ENCODE data around the gene ETV4.

ETV4 gene

GRCh38 chr17:43543771-43544575, 2.2 kb downstream of the ETV4 start:
- DNase-seq (ENCODE audit: low read depth), result no peak

DNA sequence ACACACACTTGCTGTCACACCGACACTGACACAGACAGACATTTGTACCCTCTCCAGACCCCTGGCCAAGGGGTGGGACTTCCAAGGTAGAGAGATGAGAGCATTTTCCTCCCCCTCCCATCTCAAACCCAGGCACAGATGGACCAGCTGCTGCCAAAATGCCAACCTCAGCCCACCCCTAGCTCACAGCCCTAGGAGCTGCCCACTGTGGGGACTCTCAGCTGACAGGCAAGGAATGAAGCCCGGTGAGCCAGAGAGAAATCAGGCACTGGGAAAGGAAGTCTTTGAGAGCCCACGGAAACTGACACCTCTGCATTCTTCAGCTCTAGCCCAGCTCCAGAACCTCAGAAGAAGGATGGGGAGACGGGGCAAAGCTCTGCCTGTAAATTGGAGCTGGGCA, 2.8 kb downstream of the ETV4 start:
- no peak for DNase-seq (ENCODE audit: low read depth)

DNA sequence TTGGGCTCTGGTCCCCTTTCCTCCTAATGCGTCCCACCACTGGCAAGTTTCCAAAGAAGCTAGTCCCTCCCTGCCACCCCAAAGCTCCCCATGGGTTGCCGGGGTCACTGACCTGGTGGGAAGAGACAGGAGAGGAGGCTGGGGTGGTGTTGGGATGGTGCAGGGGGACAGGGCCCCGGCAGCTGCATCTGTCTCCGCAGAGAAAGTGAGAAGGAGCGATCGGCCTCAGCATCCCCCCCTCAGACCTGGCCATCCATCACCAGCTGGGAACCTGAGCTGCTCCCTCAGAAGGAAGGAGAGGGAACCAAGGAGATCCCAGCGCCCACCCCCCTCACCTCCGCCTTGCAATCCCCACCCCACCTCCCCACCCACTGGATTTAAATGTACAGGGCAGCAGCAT, 3.3 kb downstream of the ETV4 start:
- DNase-seq (ENCODE audit: low read depth), result no peak

- DNase-seq (ENCODE audit: low read depth), result no peak
These were observed 5.1 kb downstream of the ETV4 start for GRCh38 chr17:43540821-43541674.

GRCh38 chr17:43536236-43536992, 9.7 kb downstream of the ETV4 start:
- no peak for DNase-seq (ENCODE audit: low read depth)

GRCh38 chr17:43534909-43535308, 11.2 kb downstream of the ETV4 start:
- DNase-seq (ENCODE audit: low read depth), result no peak

GRCh38 chr17:43533699-43534098, 12.4 kb downstream of the ETV4 start:
- DNase-seq (ENCODE audit: low read depth), result no peak

DNA sequence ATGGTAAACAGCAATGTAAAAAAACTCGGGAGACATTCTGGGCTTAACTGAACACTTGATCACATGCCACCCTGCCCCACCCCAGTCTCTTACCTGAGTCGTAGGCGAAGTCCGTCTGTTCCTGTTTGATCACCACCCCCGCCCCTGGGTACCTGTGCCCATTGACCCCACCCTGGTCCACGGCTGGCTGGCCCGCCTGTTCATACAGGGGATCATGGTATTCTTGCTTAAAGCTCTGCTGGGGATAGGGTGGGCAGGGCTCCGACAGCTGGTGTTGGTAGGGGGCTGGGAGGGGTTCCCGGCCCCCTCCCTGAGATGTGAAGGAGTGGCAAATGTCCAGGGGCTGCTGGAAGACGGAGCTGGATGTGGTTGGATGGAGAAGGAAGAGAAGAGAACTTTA, 13.6 kb downstream of the ETV4 start:
- DNase-seq (ENCODE audit: low read depth), result no peak

DNA sequence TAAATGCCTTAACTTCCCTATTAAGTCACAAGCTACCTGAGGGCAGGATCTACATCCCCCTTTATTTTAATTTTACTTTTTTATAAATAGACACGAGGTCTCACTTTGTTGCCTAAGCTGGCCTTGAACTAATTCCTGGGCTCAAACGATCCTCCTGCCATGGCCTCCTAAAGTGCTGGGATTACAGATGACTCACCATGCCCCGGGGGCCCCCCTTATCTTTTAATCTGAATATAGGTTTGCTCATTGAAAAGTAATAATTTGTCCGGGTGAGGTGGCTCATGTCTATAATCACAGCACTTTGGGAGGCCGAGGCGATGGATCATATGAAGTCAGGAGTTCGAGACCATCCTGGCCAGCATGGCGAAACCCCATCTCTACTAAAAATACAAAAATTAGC, 14.2 kb downstream of the ETV4 start:
- DNase-seq (ENCODE audit: low read depth), result no peak

- no peak for DNase-seq (ENCODE audit: low read depth)
These were observed 15.1 kb downstream of the ETV4 start for GRCh38 chr17:43531082-43531378.

DNA sequence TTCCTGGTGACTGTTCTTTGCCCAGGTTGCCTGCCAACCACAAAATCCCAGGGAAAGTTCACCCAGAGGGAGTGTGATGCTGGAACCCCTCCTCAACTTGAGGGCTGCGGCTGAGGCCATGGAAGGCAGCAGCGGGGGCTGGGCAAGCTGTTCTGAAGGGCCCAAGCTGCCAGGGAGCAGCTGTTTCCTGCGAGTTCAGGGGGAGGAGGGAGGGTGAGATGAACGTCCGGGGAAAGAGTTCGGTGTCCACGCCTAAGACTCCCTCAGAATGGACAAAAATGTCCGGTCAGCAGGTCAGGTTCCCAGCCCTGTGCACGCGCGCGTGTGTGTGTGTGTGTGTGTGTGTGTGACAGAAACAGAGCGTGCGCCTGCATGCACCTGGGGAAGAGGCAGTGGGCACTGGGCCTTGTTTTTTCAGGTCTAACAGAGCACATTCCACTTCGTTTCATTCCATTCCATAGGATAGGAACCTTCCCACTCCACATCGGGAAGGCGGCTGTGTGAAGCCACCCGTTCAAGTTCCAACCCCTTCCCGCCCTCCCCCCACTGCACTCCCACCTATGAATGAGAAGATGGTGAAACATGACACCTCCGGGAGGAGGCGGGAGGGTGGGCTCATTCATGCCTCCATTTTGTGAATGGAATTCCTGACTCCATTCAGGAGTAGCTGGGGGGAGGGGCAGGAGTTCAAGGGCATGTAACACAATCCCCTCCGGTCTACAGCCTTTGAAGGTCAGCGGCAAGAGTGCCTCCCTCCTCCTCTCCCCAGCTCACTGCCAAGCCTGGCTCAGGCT, 15.7 kb downstream of the ETV4 start:
- DNase-seq (ENCODE audit: low read depth), result no peak

DNA sequence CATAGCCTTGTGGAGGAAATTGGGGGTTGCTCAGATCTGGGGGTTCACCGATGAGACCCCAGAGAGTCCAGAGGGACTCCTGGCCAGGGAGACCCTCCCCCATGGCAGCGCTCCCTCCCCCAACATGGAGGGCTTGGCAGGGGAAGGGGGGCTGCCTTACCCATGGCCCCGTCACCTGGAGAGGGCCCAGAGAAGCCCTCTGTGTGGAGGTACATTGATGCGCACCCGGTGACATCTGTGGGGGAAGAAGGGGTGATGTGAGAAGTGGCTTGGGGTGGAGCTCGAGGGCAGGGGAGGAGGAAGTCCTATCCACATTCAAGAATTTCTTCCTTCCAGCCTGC, 16.2 kb downstream of the ETV4 start:
- no peak for DNase-seq (ENCODE audit: low read depth)

- DNase-seq (ENCODE audit: low read depth), result no peak
These were observed 16.9 kb downstream of the ETV4 start for GRCh38 chr17:43528988-43529814.

- DNase-seq (ENCODE audit: low read depth), result no peak
These were observed 17.7 kb downstream of the ETV4 start for GRCh38 chr17:43528319-43528987.

- DNase-seq (ENCODE audit: low read depth), result no peak
These were observed 19.1 kb downstream of the ETV4 start for GRCh38 chr17:43526886-43527648.

DNA sequence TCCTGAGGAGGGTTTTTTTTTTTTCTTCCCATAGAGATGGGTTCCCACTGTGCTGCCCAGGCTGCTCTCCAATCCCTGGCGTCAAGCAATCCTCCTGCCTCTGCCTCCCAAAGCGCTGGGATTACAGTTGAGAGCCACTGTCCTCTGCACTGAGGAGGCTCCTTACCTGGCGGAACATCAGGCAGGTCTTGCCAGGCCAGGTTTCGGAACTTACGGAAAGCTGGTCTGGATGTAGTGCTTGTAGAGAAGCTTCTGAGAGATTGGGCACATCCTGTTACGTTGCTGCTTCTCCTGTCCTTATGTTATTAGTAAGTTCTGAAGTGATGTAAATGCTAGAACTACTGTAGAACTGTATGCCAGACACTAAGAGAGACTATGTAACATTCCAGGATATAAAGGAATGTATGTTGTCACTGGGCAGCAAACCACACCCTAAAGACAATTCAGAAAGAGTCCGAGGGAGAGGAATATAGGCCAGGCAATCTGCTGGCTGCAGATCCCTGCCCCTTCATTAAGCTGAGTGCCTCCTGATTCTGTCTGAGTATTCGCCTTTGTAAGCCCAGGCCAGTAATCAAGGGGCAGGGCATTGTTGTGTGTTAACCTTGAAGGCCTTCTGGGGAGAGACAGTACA, 21.1 kb downstream of the ETV4 start:
- DNase-seq (ENCODE audit: low read depth), result no peak

- DNase-seq (ENCODE audit: low read depth), result no peak
These were observed 24.8 kb downstream of the ETV4 start for GRCh38 chr17:43521389-43521788.

DNA sequence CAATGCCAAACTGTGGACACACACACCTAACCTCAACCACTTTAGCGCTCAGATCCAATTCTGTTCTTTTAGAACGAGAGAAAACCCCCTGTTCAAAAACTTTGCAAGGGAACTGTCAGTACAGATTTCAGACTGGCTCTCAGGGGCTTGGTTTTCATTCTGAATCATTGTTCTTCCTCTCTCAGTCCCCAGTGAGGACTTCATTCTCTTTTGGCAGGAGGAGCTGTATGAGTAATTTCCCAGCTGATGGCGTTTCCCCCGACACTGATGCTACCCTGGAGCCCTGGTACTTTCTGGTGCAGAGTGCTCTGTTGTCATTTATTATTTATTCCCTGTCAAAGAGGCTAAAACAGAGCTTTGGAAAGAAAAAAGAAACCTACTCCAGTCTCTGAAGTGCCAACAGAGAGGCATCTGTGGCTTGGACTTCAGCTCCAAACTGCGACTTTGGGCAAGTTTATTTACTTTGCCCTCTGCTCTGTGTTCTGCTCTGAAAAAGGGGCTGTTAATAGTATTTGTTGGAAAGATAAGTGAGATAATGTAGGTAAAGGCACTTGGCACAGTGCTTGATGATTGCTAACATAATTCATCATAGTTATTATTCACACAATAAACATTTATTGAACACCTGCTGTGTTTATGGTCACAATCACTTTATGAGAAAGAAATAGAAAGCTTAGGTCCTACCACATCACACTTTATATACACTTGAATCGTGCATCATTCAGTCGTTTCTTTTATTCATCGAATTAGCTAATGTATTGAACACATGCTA, 28.3 kb downstream of the ETV4 start:
- no peak for DNase-seq (ENCODE audit: low read depth)

DNA sequence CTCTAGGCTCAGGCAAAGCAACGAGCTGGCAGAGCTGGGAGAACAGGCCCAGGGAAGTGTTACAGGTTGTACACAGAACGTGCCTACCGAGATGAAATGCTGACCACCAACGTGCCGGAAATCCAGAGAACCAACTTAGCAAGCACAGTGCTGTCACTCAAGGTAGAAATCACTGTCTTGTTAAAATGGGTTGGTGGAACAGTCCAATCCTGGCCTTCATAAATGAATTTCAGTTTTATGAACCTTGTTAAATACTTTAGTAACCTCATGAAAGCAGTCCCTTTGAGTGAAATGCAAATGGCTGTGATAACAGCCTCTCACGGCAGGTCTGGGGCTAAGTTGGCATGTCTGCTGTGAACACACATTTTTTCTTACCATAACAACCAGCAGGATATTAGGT, 29.0 kb downstream of the ETV4 start:
- no peak for DNase-seq (ENCODE audit: low read depth)
